OCI-LY3 (cell line): ENCODE results near the gene PPP2R2B.

ENCODE experiments used
- CTCF ChIP-seq: fragments of 200-600, 300-600 bp; sonication (generic); IDR thresholded peaks from 2 replicates; pipeline ENCODE4 v1.5.1; 2014; ENCODE audit warnings: antibody characterized with exemption, low read length, low read depth
- EZH2phosphoT487 ChIP-seq: fragments of 200-600 bp; shearing (Covaris generic); IDR thresholded peaks from 2 replicates; pipeline ENCODE4 v1.6.1; 2018; ENCODE audit warnings: antibody characterized with exemption, mixed run types, low read depth

GRCh38 chr5:146582051-146582596, 296.4 kb downstream of the PPP2R2B start:
- TF ChIP-seq CTCF, result no peak
- no peak for TF ChIP-seq EZH2phosphoT487
